HepG2 (cell line): ENCODE results near the gene ZNF624. TPM values are rescaled to one million over a fixed set of nuclear protein-coding genes. Genes with fewer than 3 reads are reported as not detected.

ENCODE experiments used
- AFF4 ChIP-seq: sonication (generic); formaldehyde crosslinking; IDR thresholded peaks from 2 replicates; pipeline ENCODE4 v1.4.0; 2020; ENCODE audit warnings: missing genetic modification reagents
- AHDC1 ChIP-seq: sonication (generic); formaldehyde crosslinking; IDR thresholded peaks from 2 replicates; pipeline ENCODE4 v1.5.1; 2020; ENCODE audit warnings: mild to moderate bottlenecking, missing genetic modification reagents, borderline replicate concordance
- ATF1 ChIP-seq: IDR thresholded peaks from 2 replicates; pipeline ENCODE4 v1.6.1; 2016; ENCODE audit warnings: mild to moderate bottlenecking, control low read depth
- BRD4 ChIP-seq: sonication (generic); formaldehyde crosslinking; IDR thresholded peaks from 2 replicates; pipeline ENCODE4 v1.4.0; 2020; ENCODE audit warnings: missing genetic modification reagents
- GZF1 ChIP-seq: sonication (generic); formaldehyde crosslinking; IDR thresholded peaks from 2 replicates; pipeline ENCODE4 v1.5.1; 2020; ENCODE audit warnings: mild to moderate bottlenecking, missing genetic modification reagents
- KDM6A ChIP-seq: IDR thresholded peaks from 2 replicates; pipeline ENCODE4 v1.6.1; 2016; ENCODE audit warnings: low read depth
- MIXL1 ChIP-seq: IDR thresholded peaks from 2 replicates; pipeline ENCODE4 v1.6.1; 2016
- MZF1 ChIP-seq: sonication (generic); formaldehyde crosslinking; IDR thresholded peaks from 2 replicates; pipeline ENCODE4 v1.8.1; 2023; ENCODE audit warnings: mild to moderate bottlenecking, missing genetic modification reagents, borderline replicate concordance
- NFATC3 ChIP-seq: sonication (generic); formaldehyde crosslinking; IDR thresholded peaks from 2 replicates; pipeline ENCODE4 v1.5.1; 2020; ENCODE audit warnings: mild to moderate bottlenecking, missing genetic modification reagents
- SNAI1 ChIP-seq: sonication (generic); formaldehyde crosslinking; IDR thresholded peaks from 2 replicates; pipeline ENCODE4 v1.5.0; 2020; ENCODE audit warnings: mild to moderate bottlenecking, missing genetic modification reagents, borderline replicate concordance
- THAP9 ChIP-seq: sonication (generic); formaldehyde crosslinking; IDR thresholded peaks from 2 replicates; pipeline ENCODE4; 2020; ENCODE audit warnings: missing genetic modification reagents, mild to moderate bottlenecking, borderline replicate concordance
- ZBTB25 ChIP-seq: IDR thresholded peaks from 2 replicates; pipeline ENCODE4 v1.6.1; 2018; ENCODE audit warnings: missing genetic modification reagents
- ZC3H13 ChIP-seq: sonication (generic); formaldehyde crosslinking; IDR thresholded peaks from 2 replicates; pipeline ENCODE4 v1.8.1; 2023; ENCODE audit warnings: mild to moderate bottlenecking, missing genetic modification reagents, moderate library complexity
- ZNF441 ChIP-seq: sonication (generic); formaldehyde crosslinking; IDR thresholded peaks from 2 replicates; pipeline ENCODE4 v1.7.0; 2021; ENCODE audit warnings: missing genetic modification reagents, borderline replicate concordance
- ZNF546 ChIP-seq: sonication (generic); formaldehyde crosslinking; conservative IDR thresholded peaks from 2 replicates; pipeline ENCODE4 v1.8.1; 2023; ENCODE audit warnings: mild to moderate bottlenecking, missing genetic modification reagents
- polyA plus RNA-seq, 8 experiments: library from polyadenylated mRNA; depleted of rRNA in 3 of 8; stranded (reverse) in 7 of 8; unstranded in 1 of 8; fragments of >200 nt; fragmentation: Illumina TruSeq in 4 of 8; extraction: Trizol in 4 of 8; gene quantifications; 2 replicates each; pipeline versions ENCODE4 v1.2.1 to v1.2.3, GENCODE V29; 2011 to 2016; ENCODE audit warnings: low read depth in 4 of 8, missing spikeins in 1 of 8, mixed read lengths in 1 of 8; ENCODE audit not compliant: insufficient read depth in 1 of 8
- total RNA-seq, 5 experiments: library from RNA; depleted of rRNA; stranded (reverse); fragments of >200 nt; fragmentation: Illumina TruSeq; extraction: Trizol; gene quantifications; 2 replicates each; pipeline ENCODE4 v1.2.3, GENCODE V29; 2016; ENCODE audit warnings: low read depth in 1 of 5

The ZNF624 gene
- total and polyA plus RNA-seq, 2 of the 13 experiments (the other 11 are each of a cell fraction or from before 2014, with no cell fraction given), result 0.75 to 3.5 TPM

- TF ChIP-seq AFF4 (CRISPR knock-in tag) (no peak), AHDC1 (CRISPR knock-in tag) (peak; percentile 46; the same call in 1 of the 2 replicates), SNAI1 (peak; percentile 91; the same call in 1 of the 2 replicates), ZNF441 (CRISPR knock-in tag) (no peak; the same call in 1 of the 2 replicates), BRD4 (CRISPR knock-in tag) (no peak), ATF1 (CRISPR knock-in tag) (peak; percentile 27; the same call in 1 of the 2 replicates), THAP9 (CRISPR knock-in tag) (peak; percentile 90), NFATC3 (no peak), ZBTB25 (CRISPR knock-in tag) (peak; percentile 96), ZC3H13 (CRISPR knock-in tag) (no peak), KDM6A (CRISPR knock-in tag) (no peak), MZF1 (CRISPR knock-in tag) (no peak; the same call in 1 of the 2 replicates), GZF1 (peak; percentile 86), ZNF546 (CRISPR knock-in tag) (0 out of 2 replicates have a peak, but pooled peaks have one; percentile 81), MIXL1 (CRISPR knock-in tag) (no peak)
Observed at GRCh38 chr17:16653367-16654041, at the start of gene ZNF624 (continued).
